HG03039 (cell line): ENCODE results near the gene SLC35G2.
"Not testable (repeated sequence)": the region's sequence is repeated elsewhere in the genome, so short reads cannot be mapped to it uniquely, and the experiment has no call there.

ENCODE experiments used
- ATAC-seq: cut with Tn5 transposase; IDR thresholded peaks from one replicate; pipeline ENCODE4 v1.9.1; 2021; ENCODE audit warnings: mild to moderate bottlenecking, moderate library complexity; ENCODE audit not compliant: unreplicated experiment

SLC35G2 gene

DNA sequence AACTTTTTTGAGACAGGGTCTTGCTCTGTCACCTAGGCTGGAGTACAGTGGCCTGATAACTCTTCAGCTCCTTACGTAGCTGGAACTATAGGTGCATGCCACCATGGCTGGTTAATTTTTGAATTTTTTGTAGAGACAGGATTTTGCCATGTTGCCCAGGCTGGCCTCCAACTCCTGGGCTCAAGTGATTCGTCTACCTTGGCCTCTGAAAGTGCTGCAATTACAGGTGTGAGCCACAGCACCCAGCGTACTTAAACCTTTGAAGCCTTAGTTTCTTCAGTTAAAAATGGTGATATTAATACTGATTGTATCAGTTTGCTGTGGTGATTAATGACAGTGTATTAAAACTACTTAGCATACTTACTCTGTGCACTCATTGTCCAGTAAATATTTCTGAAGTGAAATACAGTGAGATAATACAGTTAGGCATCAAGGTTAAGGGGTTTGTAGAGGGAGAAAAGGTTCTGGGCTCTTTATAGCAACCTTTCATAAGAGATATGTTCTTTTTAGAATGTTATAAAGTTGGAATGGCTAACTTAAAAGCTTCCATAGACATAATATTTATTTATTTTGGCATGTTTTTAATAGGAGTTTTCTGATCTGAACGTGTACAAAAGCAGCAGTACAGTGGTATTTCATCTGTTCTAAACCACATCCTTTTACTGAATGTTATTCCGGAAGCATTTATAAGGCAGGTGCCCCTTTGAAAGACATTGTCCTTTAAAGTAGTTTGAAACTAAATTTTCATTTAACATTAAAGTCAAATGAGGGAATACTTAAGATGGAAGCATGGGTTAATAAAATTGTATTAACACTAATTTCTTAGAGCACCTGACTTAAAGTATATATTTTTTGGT is 66.7 kb downstream of the SLC35G2 start:
- ATAC-seq = no peak

DNA sequence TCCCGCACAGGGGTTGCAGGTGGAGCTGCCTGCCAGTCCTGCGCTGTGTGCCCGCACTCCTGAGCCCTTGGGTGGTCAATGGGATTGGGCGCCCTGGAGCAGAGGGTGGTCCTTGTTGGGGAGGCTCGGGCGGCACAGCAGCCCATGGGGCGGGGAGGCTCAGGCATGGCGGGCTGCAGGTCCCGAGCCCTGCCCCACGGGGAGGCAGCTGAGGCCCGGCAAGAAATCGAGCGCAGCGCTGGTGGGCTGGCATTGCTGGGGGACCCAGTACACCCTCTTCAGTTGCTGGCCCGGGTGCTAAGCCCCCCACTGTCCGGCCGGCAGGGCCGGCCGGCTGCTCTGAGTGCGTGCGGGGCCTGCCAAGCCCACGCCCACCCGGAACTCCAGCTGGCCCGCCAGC is 71.0 kb downstream of the SLC35G2 start:
- ATAC-seq = no peak

DNA sequence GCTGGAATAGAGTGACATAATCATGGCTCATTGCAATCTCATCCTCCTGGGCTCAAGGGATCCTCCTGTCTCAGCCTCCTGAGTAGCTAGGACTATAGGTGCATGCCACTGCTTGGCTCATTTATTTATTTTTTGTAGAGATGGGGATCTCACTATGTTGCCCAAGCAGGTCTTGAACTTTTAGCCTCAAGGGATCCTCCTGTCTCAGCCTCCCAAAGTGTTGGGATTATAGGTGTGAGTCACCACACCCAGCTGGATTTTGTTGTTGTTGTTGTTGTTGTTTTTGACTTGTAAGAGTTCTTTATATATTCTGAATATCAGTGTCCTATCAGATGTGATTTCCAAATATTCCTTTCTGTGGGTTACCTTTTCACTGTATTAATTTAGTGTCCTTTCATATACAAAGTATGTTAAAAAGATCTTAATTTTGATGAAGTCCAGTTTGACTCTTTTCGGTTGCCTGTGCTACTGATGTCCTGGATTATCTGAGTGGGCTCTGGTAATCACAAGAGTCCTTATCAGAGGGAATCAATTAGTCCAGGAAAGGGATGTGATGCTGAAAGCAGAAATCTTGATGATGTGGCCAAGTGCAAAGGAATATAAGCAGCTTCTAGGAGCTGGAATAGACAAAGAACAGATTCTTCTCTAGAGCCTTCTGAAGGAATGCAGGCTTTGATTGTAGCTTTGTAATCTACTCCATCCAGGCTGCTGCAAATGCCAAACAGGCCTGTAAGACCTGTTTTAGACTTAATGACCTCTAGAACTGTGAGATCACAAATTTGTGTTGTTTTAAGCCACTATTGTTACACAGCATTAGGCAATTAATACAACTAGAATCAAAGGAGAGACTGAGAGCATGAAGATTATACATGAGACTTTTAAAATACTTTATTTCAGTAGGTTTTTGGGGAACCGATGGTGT is 73.3 kb downstream of the SLC35G2 start:
- no peak for ATAC-seq

DNA sequence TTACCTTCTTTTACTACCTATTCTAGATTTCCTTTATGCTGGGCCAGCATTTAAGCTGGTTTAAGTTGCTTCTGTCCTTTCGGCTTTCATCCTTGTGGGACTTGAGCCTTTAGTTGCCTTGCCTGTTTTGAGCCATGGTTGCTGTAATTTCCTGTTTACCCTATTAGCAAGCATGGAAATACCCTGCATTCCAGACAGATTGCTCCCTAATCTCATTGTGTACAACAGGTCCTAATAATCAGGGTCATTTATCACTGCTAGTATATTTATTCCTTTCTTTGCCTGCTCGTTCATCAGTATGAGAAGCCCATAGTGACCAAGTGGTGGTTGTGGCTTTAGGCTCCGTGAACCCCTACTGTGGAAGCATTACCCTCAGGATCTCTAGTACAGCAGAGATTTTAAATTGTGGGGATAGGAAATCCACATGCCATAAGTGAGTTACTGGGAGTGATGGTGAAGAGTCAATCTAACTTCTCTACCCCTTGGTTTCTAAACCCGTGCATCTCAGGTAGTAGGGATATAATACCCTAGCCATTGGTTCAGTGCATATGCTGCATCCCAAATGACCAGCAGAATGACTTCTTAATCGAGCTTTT is 75.0 kb downstream of the SLC35G2 start:
- no peak for ATAC-seq

DNA sequence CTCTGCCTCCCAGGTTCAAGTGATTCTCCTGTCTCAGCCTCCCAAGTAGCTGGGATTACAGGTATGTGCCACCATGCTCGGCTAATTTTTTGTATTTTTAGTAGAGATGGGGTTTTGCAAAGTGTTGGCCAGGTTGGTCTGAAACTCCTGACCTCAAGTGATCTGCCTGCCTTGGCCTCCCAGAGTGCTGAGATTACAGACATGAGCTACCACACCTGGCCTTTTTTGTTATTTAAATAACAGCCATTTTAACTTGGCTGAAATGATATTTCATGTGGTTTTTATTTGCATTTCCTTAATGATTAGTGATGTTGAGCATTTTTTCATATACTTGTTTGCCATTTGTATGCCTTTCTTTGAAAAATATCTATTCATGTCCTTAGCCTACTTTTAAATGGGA is 78.2 kb downstream of the SLC35G2 start:
- ATAC-seq = not testable (repeated sequence)

DNA sequence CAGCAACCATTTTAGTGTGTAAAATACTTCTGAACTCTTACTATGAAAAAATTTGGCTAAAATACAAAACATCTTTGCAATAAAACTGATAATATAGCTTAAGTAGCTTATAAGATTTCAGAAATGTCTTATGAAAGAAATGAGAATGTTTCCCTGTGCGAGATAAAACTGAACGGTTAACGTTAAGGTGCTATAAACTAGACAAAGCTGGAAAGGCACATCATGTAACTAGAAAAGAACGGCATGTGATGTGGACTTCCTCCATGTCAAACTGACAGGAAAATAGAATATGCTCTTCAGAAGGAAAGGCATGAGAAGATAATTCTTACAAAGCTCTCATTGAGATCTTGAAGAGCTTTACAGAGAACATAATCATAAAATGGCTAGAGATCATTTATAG is 79.6 kb downstream of the SLC35G2 start:
- no peak for ATAC-seq

DNA sequence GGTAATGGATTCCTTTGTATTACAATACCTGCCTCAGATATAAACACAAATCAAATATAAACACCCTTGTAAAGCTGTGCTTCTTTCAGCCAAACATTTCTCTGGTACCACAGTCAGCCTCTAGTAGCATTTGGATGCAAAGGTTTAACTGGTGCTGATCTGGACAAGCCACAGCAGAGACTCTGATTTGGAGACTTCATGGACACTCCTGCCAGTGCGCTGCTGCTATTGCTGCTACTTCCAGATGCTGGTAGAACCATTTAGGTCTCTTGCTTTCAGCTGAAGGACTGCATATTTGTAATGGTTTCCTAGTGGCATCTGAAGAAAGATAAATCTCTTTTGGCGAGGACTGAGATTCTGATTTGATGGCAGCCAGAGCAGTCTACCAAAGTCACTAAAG is 80.0 kb downstream of the SLC35G2 start:
- ATAC-seq = no peak

DNA sequence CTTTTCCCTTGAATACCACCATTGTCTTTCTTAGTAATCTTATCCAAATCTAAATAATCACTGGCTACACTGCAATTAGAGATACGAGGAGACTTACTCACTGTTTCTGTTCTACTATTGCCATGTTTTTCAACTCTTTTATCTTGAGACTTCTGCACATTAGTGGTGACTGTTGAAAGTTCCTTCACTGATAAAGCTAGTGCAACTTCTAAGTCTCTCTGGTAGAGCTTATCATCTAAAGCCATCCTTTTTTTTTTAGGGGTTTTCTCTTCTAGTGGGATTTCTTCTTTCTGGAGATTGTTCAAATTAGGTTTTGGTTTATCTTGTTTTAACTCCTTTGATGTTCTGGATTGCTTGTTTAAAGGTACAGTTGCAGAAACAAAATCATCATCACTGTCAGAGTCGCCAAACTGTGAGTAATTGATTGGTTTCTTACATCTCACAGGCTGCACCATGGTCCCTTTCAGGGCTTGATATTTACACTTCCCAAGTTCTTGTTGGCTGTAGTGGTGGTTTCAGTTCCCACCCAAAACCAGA is 80.8 kb downstream of the SLC35G2 start:
- ATAC-seq = no peak

DNA sequence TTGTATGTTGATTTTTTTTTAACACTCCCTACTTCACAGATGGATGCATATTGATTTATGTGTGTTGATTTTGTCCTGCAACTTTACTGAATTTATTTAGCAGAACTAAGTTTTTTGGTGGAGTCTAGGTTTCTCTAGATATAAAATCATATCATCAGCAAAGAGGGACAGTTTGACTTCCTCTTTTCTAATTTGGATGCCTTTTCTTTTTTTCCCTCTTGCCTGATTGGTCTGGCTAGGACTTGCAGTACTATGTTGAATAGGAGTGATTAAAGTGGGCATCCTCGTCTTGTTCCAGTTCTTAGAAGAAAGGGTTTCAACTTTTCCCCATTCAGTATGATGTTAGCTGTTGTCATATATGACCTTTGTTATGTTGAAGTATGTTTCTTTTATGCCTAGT is 81.8 kb downstream of the SLC35G2 start:
- ATAC-seq = not testable (repeated sequence)

DNA sequence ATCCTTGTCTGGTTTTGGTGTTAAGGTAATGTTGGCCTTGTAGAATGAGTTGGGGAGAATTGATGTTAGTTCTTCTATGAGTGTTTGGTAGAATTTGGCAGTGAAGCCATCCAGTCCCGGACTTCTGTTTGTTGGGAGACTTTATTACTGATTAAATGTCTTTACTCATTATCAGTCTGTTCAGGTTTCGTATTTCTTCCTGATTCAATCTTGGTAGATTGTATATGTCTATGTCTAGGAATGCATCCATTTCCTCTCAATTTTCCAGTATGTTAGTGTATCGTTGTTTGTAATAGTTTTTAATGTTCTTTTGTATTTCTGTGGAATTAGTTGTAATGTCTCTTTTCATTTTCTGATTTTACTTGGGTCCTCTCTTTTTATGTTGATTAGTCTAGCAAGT is 82.5 kb downstream of the SLC35G2 start:
- ATAC-seq = no peak

DNA sequence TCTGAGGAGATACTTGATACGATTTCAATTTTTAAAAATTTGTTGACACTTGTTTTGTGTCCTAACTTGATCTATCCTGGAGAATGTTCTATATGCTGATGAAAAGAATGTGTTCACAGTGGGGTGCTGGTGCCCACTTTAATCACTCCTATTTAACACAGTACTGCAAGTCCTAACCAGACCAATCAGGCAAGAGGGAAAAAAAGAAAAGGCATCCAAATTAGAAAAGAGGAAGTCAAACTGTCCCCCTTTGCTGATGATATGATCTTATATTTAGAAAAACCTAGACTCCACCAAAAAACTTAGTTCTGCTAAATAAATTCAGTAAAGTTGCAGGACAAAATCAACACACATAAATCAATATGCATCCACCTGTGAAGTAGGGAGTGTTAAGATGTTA is 83.6 kb downstream of the SLC35G2 start:
- ATAC-seq = not testable (repeated sequence)

DNA sequence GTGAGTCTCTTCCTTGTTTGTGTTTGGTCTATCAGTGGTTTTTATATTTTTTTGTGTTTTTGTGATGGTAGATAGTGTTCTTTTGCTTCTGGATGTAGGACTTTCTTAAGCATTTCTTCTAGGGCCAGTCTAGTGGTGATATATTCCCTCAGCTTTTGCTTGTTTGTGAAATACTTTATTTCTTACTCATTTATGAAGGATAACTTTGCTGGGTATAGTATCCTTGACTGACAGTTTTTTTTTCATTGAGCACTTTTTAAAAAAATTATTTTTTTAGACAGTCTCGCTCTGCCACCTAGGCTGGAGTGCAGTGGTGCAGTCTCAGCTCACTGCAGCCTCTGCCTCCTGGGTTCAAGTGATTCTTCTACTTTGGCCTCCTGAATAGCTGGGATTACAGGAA is 85.0 kb downstream of the SLC35G2 start:
- no peak for ATAC-seq

DNA sequence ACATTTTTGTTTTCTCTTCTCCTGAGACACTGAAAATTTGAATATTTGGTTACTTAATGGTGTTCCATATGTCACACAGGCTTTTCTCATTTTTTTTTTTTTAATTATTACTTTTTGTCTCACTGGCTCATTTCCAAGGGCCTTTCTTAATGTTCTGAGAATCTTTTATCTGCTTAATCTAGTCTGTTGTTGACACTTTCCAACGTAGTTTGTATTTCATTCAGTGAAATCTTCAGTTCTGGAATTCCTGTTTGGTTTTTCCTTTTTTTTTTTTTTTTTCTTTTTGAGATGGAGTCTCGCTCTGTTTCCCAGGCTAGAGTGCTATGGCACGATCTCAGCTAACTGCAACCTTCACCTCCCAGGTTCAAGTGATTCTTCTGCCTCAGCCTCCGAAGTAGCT is 85.8 kb downstream of the SLC35G2 start:
- no peak for ATAC-seq
